Ramos (cell line): Measurements from ENCODE around the gene KIAA0040.

Source experiments
- in situ Hi-C: fragments of 300-500 bp; cut with MboI; formaldehyde crosslinking; loops from one replicate; pipeline ENCODE4 v1.14.3; 2022; ENCODE audit warnings: low sequenced_read_pairs; ENCODE audit not compliant: unreplicated experiment

The KIAA0040 gene

GRCh38 chr1:175192630-175193526 lies at the start of gene KIAA0040:
Gene KIAA0040, minus strand, starts transcription at chr1:175192776. Its CDS starts 31,763 bp downstream, at chr1:175161013.
- in situ Hi-C loops, result no loop called here

GRCh38 chr1:175237389-175237788 lies 44.8 kb upstream of the KIAA0040 start:
- in situ Hi-C loops, result no loop called here

- in situ Hi-C loops, result no loop called here
These were observed 42.1 kb upstream of the KIAA0040 start for GRCh38 chr1:175234639-175235038.

GRCh38 chr1:175232335-175232734 lies 39.8 kb upstream of the KIAA0040 start:
- in situ Hi-C loops, result no loop called here

GRCh38 chr1:175225805-175226129 lies 33.2 kb upstream of the KIAA0040 start:
- in situ Hi-C loops, result no loop called here

GRCh38 chr1:175222296-175222938 lies 29.8 kb upstream of the KIAA0040 start:
- in situ Hi-C loops, result no loop called here

GRCh38 chr1:175221557-175222175 lies 29.1 kb upstream of the KIAA0040 start:
- in situ Hi-C loops, result no loop called here

GRCh38 chr1:175220853-175221556 lies 28.4 kb upstream of the KIAA0040 start:
- in situ Hi-C loops, result no loop called here

- in situ Hi-C loops, result no loop called here
These were observed 27.2 kb upstream of the KIAA0040 start for GRCh38 chr1:175219774-175220173.

GRCh38 chr1:175218786-175219434 lies 26.3 kb upstream of the KIAA0040 start:
- in situ Hi-C loops, result no loop called here

GRCh38 chr1:175217721-175218531 lies 25.4 kb upstream of the KIAA0040 start:
- in situ Hi-C loops, result no loop called here

GRCh38 chr1:175216444-175216843 lies 23.9 kb upstream of the KIAA0040 start:
- in situ Hi-C loops, result no loop called here

GRCh38 chr1:175211656-175212055 lies 19.1 kb upstream of the KIAA0040 start:
- in situ Hi-C loops, result no loop called here

GRCh38 chr1:175210744-175211143 lies 18.2 kb upstream of the KIAA0040 start:
- in situ Hi-C loops, result no loop called here

GRCh38 chr1:175209493-175209921 lies 16.9 kb upstream of the KIAA0040 start:
- in situ Hi-C loops, result no loop called here

- in situ Hi-C loops, result no loop called here
These were observed 16.4 kb upstream of the KIAA0040 start for GRCh38 chr1:175208773-175209492.

- in situ Hi-C loops, result no loop called here
These were observed 15.4 kb upstream of the KIAA0040 start for GRCh38 chr1:175207971-175208370.

GRCh38 chr1:175206687-175207086 lies 14.1 kb upstream of the KIAA0040 start:
- in situ Hi-C loops, result no loop called here

GRCh38 chr1:175204330-175204729 lies 11.8 kb upstream of the KIAA0040 start:
- in situ Hi-C loops, result no loop called here
